HG02981 (cell line): ENCODE data around the gene LIN9.
"Not testable (repeated sequence)": the region's sequence is repeated elsewhere in the genome, so short reads cannot be mapped to it uniquely, and the experiment has no call there.

Experiments
- ATAC-seq: cut with Tn5 transposase; IDR thresholded peaks from one replicate; pipeline ENCODE4 v1.9.1; 2021; ENCODE audit warnings: mild to moderate bottlenecking, moderate library complexity; ENCODE audit not compliant: unreplicated experiment

Gene LIN9

GRCh38 chr1:226276077-226276682, 32.8 kb downstream of the LIN9 start:
- no peak for ATAC-seq

GRCh38 chr1:226274138-226274537, 34.8 kb downstream of the LIN9 start:
- no peak for ATAC-seq

- not testable (repeated sequence) for ATAC-seq
Measured at GRCh38 chr1:226272233-226272902, 36.6 kb downstream of the LIN9 start.

GRCh38 chr1:226268421-226269124, 40.4 kb downstream of the LIN9 start:
- no peak for ATAC-seq

GRCh38 chr1:226261818-226262217, 47.1 kb downstream of the LIN9 start:
- ATAC-seq: no peak

- ATAC-seq: no peak
Measured at GRCh38 chr1:226255380-226255779, 53.6 kb downstream of the LIN9 start.

DNA sequence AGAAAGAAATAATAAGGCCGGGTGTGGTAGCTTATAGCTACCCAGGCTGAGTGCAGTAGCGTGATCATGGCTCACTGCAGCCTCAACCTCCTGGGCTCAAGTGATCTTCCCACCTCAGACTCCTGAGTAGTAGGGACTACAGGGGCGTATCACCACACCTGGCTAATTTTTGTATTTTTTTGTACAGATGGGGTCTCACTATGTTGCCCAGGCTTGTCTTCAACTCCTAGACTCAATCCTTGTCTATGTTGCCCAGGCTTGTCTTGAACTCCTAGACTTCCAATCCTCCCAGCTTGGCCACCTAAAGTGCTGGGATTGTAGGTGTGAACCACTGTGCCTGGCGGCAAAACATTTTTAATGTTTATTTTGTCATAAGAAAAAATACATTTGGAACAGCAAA, 55.0 kb downstream of the LIN9 start:
- no peak for ATAC-seq

DNA sequence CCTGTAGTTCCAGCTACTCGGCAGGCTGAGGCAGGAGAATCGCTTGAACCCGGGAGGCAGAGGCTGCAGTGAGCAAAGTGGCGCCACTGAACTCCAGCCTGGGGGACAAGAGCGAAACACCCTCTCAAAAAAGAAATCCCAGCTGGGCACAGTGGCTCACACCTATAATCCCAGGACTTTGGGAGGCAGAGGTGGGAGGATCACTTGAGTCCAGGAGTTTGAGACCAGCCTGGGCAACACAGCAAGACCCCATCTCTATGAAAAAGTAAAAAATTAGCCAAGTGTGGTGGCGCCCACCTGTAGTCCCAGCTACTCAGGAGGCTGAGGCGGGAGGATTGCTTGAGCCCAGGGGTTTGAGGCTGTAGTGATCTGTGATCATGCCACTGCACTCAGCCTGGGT, 56.1 kb downstream of the LIN9 start:
- not testable (repeated sequence) for ATAC-seq

DNA sequence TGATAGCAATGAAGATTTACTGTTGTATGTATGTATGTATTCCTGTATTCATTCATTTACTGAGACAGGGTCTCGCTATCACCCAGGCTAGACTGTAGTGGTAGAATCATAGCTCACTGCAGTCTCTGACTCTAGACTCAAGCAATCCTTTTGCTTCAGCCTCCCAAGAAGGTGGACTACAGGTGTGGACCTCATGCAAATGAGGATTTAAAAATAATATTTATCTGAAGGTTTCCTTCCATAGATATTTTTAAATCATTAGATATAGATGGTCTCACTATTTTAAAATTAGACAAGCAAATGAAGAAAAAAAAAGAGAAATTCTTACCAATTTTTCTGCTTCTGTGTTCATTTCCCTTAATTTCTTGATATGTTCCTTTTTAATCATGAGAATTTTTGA, 58.5 kb downstream of the LIN9 start:
- ATAC-seq: no peak

- ATAC-seq: no peak
Measured at GRCh38 chr1:226248796-226249195, 60.2 kb downstream of the LIN9 start.

GRCh38 chr1:226248091-226248490, 60.9 kb downstream of the LIN9 start:
- ATAC-seq: no peak

GRCh38 chr1:226239421-226239820, 69.5 kb downstream of the LIN9 start:
- no peak for ATAC-seq

DNA sequence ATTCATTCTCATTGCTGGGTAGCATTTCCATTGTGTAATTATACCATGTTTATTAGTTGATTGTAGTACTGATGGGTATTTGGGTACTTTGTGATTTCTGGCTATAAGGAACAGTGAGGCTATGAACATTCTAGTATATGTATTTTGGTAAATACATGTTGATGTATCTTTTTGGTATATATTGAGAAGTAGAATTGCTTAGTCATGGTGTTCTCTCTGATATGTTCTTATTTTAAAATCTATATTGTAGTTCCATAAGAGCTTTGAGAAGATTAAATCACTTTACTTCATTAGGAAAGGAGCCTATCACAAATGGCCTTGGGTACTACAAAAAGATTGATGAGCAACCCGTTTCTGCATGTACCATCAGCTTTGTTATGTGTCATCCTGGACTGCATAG, 72.1 kb downstream of the LIN9 start:
- ATAC-seq: no peak

- ATAC-seq: no peak
Measured at GRCh38 chr1:226233806-226234205, 75.2 kb downstream of the LIN9 start.

DNA sequence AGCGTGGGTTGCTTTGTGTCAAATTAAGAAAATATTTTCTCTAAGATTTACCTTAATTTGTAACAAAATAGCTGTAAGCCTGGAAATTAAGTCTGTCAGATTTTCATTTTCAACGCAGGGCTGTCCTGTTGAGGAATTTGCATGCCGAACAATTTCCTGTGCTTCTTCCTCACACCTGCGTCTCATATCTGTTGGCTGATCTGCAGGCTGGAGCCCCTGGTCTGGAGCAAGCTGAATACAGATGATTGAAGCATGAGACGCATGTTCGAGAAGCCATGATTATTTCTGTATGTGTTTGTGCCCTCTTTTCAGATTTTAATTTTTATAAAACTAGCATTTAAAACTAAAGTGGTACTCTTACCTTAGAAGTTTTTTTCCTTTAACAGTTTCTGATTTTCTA, 75.7 kb downstream of the LIN9 start:
- no peak for ATAC-seq

GRCh38 chr1:226226601-226227000, 82.4 kb downstream of the LIN9 start:
- ATAC-seq: no peak

DNA sequence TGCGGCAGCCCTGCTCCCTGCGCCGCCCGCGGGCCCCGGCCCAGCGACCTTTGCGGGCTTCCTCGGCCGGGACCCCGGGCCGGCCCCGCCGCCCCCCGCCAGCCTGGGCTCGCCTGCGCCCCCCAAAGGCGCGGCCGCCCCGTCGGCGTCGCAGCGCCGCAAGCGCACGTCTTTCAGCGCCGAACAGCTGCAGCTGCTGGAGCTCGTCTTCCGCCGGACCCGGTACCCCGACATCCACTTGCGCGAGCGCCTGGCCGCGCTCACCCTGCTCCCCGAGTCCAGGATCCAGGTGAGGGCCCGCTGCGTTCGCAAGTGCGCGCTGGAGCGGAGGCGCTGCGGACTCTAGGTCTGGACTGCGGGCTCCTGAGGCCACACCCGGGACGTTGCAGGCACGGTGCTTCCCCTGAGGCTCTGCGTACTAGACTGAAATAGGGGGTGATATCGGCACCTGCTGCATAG, 85.1 kb downstream of the LIN9 start:
- peak; percentile 69 for ATAC-seq

DNA sequence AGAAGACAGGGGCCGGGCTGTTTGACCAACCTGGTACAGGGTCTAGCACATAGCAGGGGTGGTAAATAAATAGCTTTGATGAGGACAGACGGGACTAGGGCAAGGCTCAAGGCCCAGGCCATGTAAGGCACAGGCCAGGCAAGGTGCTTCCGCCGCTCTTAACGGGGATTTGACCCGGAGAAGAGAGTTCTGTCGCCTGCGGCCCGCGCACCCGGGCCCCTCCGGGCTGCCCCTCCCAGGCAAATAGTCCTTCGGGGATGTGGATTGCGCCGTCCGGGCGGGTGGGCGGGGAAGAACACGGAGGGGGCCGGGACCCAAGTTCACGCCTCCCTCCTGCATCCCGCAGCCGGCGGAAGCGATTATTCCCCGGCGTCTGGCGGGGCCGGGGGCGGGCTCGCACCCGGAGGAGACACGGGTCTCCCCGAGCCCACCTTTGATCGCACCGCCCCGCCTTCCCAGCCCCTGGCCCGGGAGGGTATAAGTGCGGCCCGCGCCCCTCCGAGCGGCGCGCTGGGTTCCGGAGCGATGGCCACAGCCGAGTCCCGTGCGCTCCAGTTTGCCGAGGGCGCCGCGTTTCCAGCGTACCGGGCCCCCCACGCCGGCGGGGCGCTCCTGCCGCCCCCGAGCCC, 85.7 kb downstream of the LIN9 start, which contains the start of gene MIXL1:
Gene MIXL1 (plus strand): TSS at position 508 of the 629 bp plus-strand sequence. CDS start 18 bp downstream, at position 526.
- ATAC-seq: peak; percentile 38

- ATAC-seq: no peak
Measured at GRCh38 chr1:226222686-226223085, 86.3 kb downstream of the LIN9 start.

DNA sequence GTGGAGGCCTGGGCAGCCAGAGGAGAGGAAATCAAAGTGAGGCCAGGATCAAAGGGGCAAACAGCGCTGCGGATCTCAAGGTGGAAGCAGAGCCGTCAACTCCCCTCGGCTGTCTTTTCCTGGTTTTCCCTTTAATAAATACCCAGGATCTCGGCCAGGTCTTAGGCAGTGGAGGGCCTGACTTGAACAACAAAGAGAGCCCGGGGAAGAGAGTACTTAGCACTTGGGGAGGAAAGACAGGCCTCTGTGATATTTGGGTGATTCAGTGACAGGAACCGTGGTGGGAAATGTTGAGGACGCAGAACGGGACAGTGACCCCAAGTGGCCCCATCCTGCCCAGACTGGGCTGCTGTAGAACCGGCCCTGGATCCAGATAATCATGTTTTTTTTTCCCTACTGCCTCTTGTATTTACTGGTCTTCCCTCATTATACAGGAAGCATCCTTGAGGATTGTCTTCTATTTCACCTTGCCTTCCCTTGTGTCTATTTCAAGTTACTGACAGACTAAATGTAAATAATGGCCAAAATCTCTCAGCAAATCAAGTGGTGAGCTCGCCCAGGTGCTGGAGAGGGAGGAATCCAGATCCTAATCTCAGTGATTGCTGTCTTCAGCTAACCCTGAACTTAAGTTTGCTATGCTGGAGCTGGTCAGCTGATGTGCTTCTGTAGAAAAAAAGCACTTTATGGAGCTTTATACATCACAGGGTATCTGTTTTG, 88.3 kb downstream of the LIN9 start:
- no peak for ATAC-seq

- ATAC-seq: no peak
Measured at GRCh38 chr1:226217273-226217672, 91.7 kb downstream of the LIN9 start.
